HFFc6 (cell line): Measurements from ENCODE around the gene FUT4. TPM values are rescaled to one million over a fixed set of nuclear protein-coding genes. Genes with fewer than 3 reads are reported as not detected.

ENCODE experiments used
- DNase-seq: peaks from one replicate; pipeline ENCODE4 v3.0.0-alpha.2; 2018
- H3K27ac Mint-ChIP-seq: 2 replicates; pipeline ENCODE4 v1.8.0; 2020; ENCODE audit warnings: mild to moderate bottlenecking, mixed read lengths
- H3K27me3 Mint-ChIP-seq: 2 replicates; pipeline ENCODE4 v1.8.0; 2021; ENCODE audit warnings: mild to moderate bottlenecking, moderate library complexity, mixed read lengths; ENCODE audit not compliant: insufficient read depth
- H3K36me3 Mint-ChIP-seq: 2 replicates; pipeline ENCODE4 v1.8.0; 2021; ENCODE audit warnings: low read depth, mixed read lengths
- H3K4me1 Mint-ChIP-seq: 2 replicates; pipeline ENCODE4 v1.8.0; 2020; ENCODE audit warnings: low read depth, mixed read lengths
- H3K4me3 Mint-ChIP-seq: 2 replicates; pipeline ENCODE4 v1.8.0; 2020; ENCODE audit warnings: mild to moderate bottlenecking, moderate library complexity, mixed read lengths
- H3K9me3 Mint-ChIP-seq: 2 replicates; pipeline ENCODE4 v1.8.0; 2020; ENCODE audit warnings: mild to moderate bottlenecking, mixed read lengths
- total RNA-seq, 6 experiments: library from RNA; stranded (reverse); fragmentation: NEBNext Ultra II Directional; extraction: Animal tissue kit (Norgen Biotek cat#: 25700); gene quantifications; 2 replicates in 1 of 6; 3 replicates in 5 of 6; pipeline ENCODE4 v1.2.3, GENCODE V29; 2021
- TF ChIP-seq, protein P1 (sequence below): fragments of 200-600 bp; sonication (generic); IDR thresholded peaks from 2 replicates; pipeline ENCODE4 v1.5.0; 2021; ENCODE audit warnings: antibody characterized with exemption, mild to moderate bottlenecking

The FUT4 gene
- total RNA-seq, 6 experiments from 2014 or later = 0.85 to 3.3 (median 3.0) TPM

GRCh38 chr11:94559361-94559760 is 15.6 kb downstream of the FUT4 start:
- Mint-ChIP-seq H3K9me3 (no peaks in the 10 kb centered on the region), H3K4me3 (no peak overlapping the region), H3K27ac (no peak overlapping the region), H3K27me3 (peaks cover 3% of the 10 kb centered on the region; the same call in 1 of the 2 replicates), H3K36me3 (no peaks in the 10 kb centered on the region), H3K4me1 (peaks cover 66% of the 10 kb centered on the region)
- TF ChIP-seq, protein P1, sequence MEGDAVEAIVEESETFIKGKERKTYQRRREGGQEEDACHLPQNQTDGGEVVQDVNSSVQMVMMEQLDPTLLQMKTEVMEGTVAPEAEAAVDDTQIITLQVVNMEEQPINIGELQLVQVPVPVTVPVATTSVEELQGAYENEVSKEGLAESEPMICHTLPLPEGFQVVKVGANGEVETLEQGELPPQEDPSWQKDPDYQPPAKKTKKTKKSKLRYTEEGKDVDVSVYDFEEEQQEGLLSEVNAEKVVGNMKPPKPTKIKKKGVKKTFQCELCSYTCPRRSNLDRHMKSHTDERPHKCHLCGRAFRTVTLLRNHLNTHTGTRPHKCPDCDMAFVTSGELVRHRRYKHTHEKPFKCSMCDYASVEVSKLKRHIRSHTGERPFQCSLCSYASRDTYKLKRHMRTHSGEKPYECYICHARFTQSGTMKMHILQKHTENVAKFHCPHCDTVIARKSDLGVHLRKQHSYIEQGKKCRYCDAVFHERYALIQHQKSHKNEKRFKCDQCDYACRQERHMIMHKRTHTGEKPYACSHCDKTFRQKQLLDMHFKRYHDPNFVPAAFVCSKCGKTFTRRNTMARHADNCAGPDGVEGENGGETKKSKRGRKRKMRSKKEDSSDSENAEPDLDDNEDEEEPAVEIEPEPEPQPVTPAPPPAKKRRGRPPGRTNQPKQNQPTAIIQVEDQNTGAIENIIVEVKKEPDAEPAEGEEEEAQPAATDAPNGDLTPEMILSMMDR = no peak
- DNase-seq = no peak

DNA sequence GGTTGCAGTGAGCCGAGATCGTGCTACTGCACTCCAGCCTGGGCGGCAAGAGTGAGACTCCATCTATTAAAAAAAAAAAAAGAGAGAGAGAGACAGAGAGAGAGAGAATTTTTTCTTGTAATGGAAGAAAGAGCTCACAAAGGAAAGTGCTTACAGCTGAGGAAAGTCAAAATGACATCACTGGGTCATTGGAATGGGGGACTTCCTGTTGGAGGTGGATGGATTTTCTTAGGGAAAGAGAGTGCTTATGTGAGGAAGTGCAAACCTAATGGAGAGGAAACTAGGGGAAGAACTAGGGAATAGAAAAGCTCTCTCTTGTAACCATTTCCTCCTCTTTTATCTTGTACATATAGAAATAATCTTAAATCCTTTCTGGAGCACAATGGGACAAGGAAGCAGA is 17.1 kb downstream of the FUT4 start:
- Mint-ChIP-seq H3K9me3 (no peaks in the 10 kb centered on the region), H3K4me1 (peaks cover 68% of the 10 kb centered on the region), H3K27me3 (peaks cover 2% of the 10 kb centered on the region; the same call in 1 of the 2 replicates), H3K4me3 (no peak overlapping the region), H3K36me3 (no peaks in the 10 kb centered on the region), H3K27ac (no peak overlapping the region)
- no peak for DNase-seq
- TF ChIP-seq, protein P1 = no peak

DNA sequence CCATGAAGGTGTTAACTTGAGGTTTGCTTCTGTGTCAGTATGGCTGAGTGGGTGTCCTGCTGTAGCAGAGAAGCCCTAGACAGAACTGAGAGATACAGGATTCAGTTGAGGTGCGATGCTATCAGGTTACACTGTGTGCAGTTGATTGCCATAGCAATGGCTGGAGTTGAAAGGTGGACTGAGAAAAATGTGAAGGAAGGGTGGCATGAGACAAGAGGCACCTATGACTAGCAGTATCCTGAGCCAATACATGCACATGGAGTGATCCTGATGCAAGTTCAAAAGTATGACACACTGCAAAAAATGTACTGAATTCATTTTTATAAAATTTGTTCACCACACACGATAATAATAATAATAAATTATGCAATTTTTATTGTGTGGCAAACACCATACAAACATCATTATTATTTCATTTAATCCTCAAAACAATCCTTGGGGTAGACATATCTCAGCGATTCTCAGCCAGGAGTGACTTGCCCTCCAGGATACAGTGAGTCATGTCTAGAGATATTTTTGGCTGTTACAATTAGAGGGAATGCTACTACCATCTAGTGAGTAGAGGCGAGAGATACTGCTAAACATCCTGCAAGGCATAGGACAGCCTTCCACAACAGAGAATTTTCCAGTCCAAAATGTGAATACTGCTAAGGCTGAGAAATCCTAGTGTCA is 19.6 kb downstream of the FUT4 start:
- Mint-ChIP-seq H3K4me1 (peaks cover 48% of the 10 kb centered on the region), H3K36me3 (0 out of 2 replicates have a peak, but pooled peaks cover 4% of the 10 kb centered on the region), H3K27ac (peak overlapping the region; percentile 49), H3K9me3 (no peaks in the 10 kb centered on the region), H3K4me3 (no peak overlapping the region), H3K27me3 (peaks cover 2% of the 10 kb centered on the region; the same call in 1 of the 2 replicates)
- peak; percentile 78 for DNase-seq
- TF ChIP-seq, protein P1 = 0 out of 2 replicates have a peak, but pooled peaks have one; percentile 48

DNA sequence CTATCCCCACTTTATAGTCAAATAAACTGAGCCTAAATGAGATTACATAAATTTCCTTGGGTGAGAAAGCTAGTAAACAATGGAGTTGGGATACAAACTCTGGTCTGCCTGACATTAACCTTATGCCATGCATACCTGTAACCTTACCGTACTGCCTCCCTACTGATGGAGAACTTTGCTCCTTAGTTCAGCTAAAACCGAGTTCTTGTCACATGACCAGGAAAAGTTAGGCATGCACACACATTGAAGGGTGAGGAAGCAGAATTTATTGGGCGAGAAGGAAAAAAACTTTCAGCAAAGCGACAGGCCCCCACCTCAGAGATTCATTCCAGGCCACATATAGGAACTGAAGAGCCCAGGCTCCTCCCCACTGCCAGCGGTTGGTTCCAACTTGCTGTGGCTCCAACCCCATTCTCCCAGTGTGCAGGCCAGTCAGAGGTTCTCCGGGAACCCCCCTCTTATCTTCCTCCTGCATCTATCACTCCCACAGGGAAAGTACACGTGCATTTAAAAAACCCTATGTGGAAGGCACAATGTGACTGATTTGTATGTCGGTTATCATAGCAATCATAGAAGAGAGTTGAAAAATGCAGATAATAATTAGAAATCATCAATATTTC is 20.2 kb downstream of the FUT4 start:
- no peak overlapping the region for H3K4me3 Mint-ChIP-seq
- no peak overlapping the region for H3K27ac Mint-ChIP-seq
- no peak for DNase-seq
- H3K36me3 Mint-ChIP-seq = 0 out of 2 replicates have a peak, but pooled peaks cover 4% of the 10 kb centered on the region
- peaks cover 2% of the 10 kb centered on the region; the same call in 1 of the 2 replicates for H3K27me3 Mint-ChIP-seq
- TF ChIP-seq, protein P1 = no peak
- H3K9me3 Mint-ChIP-seq = no peaks in the 10 kb centered on the region
- peaks cover 41% of the 10 kb centered on the region for H3K4me1 Mint-ChIP-seq

DNA sequence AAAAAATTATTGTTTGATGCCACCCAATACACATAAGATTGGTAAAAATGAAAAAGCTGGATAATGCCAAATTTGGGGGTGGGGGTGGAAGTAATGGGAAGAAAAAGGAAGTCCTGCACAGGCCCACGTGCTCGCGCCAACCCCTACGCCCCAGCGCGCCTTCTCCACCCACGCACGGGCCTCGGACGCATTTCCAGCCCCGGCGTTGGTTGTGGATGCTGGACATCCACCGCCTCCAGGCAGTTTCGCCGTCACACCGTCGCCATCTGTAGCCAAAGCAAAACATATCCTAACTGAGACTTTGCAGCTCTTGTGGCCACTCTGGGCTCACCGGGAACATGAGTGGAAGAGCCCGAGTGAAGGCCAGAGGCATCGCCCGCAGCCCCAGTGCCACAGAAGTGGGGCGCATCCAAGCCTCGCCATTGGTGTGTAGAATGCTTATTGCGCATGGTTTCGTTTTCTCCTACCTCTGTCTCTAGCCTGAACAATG is 23.5 kb downstream of the FUT4 start, which contains the start of gene PIWIL4:
TSS of gene PIWIL4 (plus strand) at position 188 of the 490 bp plus-strand sequence. CDS start at position 339, 151 bp downstream.
- Mint-ChIP-seq H3K4me1 (peaks cover 25% of the 10 kb centered on the region), H3K36me3 (0 out of 2 replicates have a peak, but pooled peaks cover 4% of the 10 kb centered on the region), H3K27ac (no peak within 1 kb of the TSS), H3K27me3 (no peaks in the 10 kb centered on the region; the same call in 1 of the 2 replicates), H3K4me3 (no peak within 1 kb of the TSS), H3K9me3 (no peaks in the 10 kb centered on the region)
- TF ChIP-seq, protein P1 = no peak
- no peak for DNase-seq
